ENCODE results near the gene HS6ST2. TPM values are rescaled to one million over a fixed set of nuclear protein-coding genes. Genes with fewer than 3 reads are reported as not detected.
A peak's percentile ranks its signal among the peaks of the same experiment; 100 is the strongest.

HS6ST2 gene
- total and polyA plus RNA-seq, 12 donors = 0.13 to 1.2 (median 0.26) TPM; not detected in 3

DNA sequence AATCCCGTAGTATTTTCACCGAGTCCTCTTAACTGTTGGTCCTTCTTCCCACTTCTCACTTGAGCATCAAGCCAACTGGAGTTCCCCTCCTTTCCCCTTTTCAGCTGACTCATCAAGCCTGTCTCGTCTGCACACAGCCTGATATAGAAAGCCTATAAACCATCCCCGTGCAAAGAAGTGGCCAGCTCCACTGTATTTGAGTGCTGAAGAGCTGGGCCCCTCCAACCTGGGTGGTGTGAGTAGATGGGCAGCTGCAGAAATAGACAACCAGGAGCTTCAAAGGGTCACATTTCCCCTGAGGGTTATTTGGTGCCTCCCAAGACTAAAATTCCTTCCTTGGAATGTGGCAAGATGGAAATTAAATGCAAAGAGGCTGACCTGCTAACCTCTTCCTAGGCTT is 199.7 kb downstream of the HS6ST2 start:
- Histone ChIP-seq H3K36me3 (no peaks in the 10 kb centered on the region), H3K27ac (no peak overlapping the region), H3K4me1 (no peaks in the 10 kb centered on the region), H3K27me3 (peaks cover 0 to 65% (median 0%) of the 10 kb centered on the region in 7 donors), H3K9me3 (no peaks in the 10 kb centered on the region), H3K4me3 (no peak overlapping the region)
- DNase-seq = no peak
- intact Hi-C loops (cut with DNase I) = no loop called here
- 49 to 56% methylated on average over 4 of the region's 4 CpGs for WGBS, 2 donors
- no peak for ATAC-seq
- TF ChIP-seq CTCF (IDR thresholded peaks at IDR 0.05) = no peak

DNA sequence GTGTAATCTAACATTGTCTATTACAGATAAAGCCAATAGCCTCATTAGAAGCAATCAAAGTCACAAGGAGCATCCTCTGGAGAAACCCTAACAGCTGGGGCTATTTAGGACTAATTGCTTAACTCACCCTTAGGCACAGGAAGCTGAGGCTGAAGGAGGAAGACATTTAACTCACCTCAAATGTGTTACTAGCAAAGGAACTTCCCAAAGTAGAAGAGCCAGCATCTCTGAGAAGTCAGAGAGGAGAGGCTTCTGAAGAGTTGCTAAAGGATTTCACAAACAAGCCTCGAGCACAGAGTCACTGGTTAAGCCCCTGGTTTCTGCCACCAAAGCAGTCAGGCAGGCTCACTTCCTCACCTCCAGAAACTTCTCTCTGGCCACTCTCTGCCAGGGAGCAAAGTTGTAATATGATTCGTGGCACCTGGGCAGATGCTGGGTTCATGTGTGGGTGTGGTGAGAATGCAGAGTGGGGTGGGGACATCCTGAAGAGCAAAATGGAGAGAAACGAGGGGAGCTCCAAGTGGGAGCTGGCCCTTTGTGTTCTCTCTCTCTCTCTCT is 201.3 kb downstream of the HS6ST2 start:
- Histone ChIP-seq H3K4me1 (no peaks in the 10 kb centered on the region), H3K4me3 (no peak overlapping the region), H3K27ac (no peak overlapping the region), H3K9me3 (no peaks in the 10 kb centered on the region), H3K27me3 (peaks cover 0 to 57% (median 0%) of the 10 kb centered on the region in 7 donors), H3K36me3 (no peaks in the 10 kb centered on the region)
- no peak for ATAC-seq
- TF ChIP-seq CTCF (IDR thresholded peaks at IDR 0.05) = no peak
- intact Hi-C loops (cut with DNase I) = no loop called here
- no peak for DNase-seq
- WGBS, 2 donors = 64 to 82% methylated on average over 3 of the region's 3 CpGs

- Histone ChIP-seq H3K27ac (no peak overlapping the region), H3K36me3 (no peaks in the 10 kb centered on the region), H3K4me1 (peaks cover 0 to 3% (median 0%) of the 10 kb centered on the region in 9 donors), H3K4me3 (no peak overlapping the region), H3K9me3 (no peaks in the 10 kb centered on the region), H3K27me3 (peaks cover 0 to 54% (median 0%) of the 10 kb centered on the region in 7 donors)
- no peak for TF ChIP-seq CTCF (IDR thresholded peaks at IDR 0.05)
- no peak for ATAC-seq
- no peak for DNase-seq
- 88 to 90% methylated on average over 4 of the region's 4 CpGs for WGBS, 2 donors
- intact Hi-C loops (cut with DNase I) = no loop called here
These were observed 202.0 kb downstream of the HS6ST2 start for GRCh38 chrX:132756439-132756838.

- no peaks in the 10 kb centered on the region for H3K9me3 ChIP-seq
- ATAC-seq = peak in 6 of 8 donors; percentile 26 to 70 (median 52)
- no peak for TF ChIP-seq CTCF (IDR thresholded peaks at IDR 0.05)
- peak overlapping the region in 1 of 10 donors; percentile 19 for H3K27ac ChIP-seq
- intact Hi-C loops (cut with DNase I) = no loop called here
- 46 to 48% methylated on average over 3 of the region's 3 CpGs for WGBS, 2 donors
- H3K4me1 ChIP-seq = peaks cover 0 to 4% (median 0%) of the 10 kb centered on the region in 9 donors
- no peak overlapping the region for H3K4me3 ChIP-seq
- DNase-seq = no peak
- no peaks in the 10 kb centered on the region for H3K36me3 ChIP-seq
- peaks cover 0 to 40% (median 0%) of the 10 kb centered on the region in 7 donors for H3K27me3 ChIP-seq
These were observed 207.3 kb downstream of the HS6ST2 start for GRCh38 chrX:132751063-132751690.
